ENCODE data around the gene DNM3. TPM values are rescaled to one million over a fixed set of nuclear protein-coding genes. Genes with fewer than 3 reads are reported as not detected.

The DNM3 gene
- total and polyA plus RNA-seq, 10 of the 15 experiments (the other 5 are each of a cell fraction or from before 2014, with no cell fraction given): 0.03 to 1.5 (median 0.08) TPM; not detected in 3

DNA sequence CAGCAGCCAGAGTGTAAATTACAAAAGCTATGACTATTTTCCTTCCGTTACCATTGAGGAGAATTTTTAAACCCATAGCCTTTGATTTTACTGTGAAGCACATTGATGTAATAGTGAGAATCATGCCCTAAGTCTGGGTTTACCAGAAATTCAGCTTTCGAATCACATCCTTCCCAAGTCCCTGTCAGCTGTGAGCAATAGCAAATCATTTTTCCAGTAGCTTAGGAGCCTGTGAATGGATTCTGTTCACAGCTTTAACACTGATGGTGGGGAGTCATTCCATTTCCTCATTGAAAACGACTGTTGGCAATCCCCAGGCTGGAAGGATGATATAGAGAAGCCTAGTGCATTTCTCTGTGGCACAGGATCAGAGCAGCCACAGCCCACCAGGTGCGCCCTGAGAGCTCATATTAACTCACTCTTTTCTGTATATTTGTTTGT is 497.0 kb downstream of the DNM3 start (continued):
- TF ChIP-seq WRNIP1 (IDR thresholded peaks at IDR 0.05; ENCODE audit: borderline replicate concordance, low read depth, low read length) (no peak), SREBF2 (IDR thresholded peaks at IDR 0.05; ENCODE audit: low read length) (no peak), CREM (IDR thresholded peaks at IDR 0.05; ENCODE audit: low read depth) (no peak), RB1 (IDR thresholded peaks at IDR 0.05; ENCODE audit: borderline replicate concordance) (no peak), SMAD5 (IDR thresholded peaks at IDR 0.05; ENCODE audit: low read depth) (no peak), MEF2A (IDR thresholded peaks at IDR 0.05; ENCODE audit: insufficient read depth, low read depth, low read length) (no peak), NRF1 (conservative IDR thresholded peaks at IDR 0.05; ENCODE audit: low read depth, low read length) (no peak), BRCA1 (IDR thresholded peaks at IDR 0.05; ENCODE audit: low read depth, low read length) (no peak), POLR2AphosphoS5 (IDR thresholded peaks at IDR 0.05; ENCODE audit: low read length) (0 out of 2 replicates have a peak, but pooled peaks have one; percentile 25), CHD4 (IDR thresholded peaks at IDR 0.05) (no peak), DPF2 (IDR thresholded peaks at IDR 0.05) (peak; percentile 82), KDM1A (IDR thresholded peaks at IDR 0.05; ENCODE audit: borderline replicate concordance) (no peak), RUNX3 (IDR thresholded peaks at IDR 0.05; ENCODE audit: low read length) (no peak; the same call in 1 of the 2 replicates), ZNF384 (IDR thresholded peaks at IDR 0.05; ENCODE audit: borderline replicate concordance, low read depth, low read length) (no peak), IKZF1 (conservative IDR thresholded peaks at IDR 0.05) (peak; percentile 91), CHD1 (IDR thresholded peaks at IDR 0.05; ENCODE audit: low read depth, low read length) (no peak), HDGF (IDR thresholded peaks at IDR 0.05) (no peak), E2F8 (IDR thresholded peaks at IDR 0.05; ENCODE audit: low read depth, partially characterized antibody) (no peak), POLR2AphosphoS2 (IDR thresholded peaks at IDR 0.05; ENCODE audit: low read depth, low read length) (no peak), IRF4 (IDR thresholded peaks at IDR 0.05; ENCODE audit: low read depth, low read length) (no peak), KLF5 (IDR thresholded peaks at IDR 0.05; ENCODE audit: partially characterized antibody) (no peak), RFX5 (IDR thresholded peaks at IDR 0.05; ENCODE audit: low read depth, low read length) (no peak), YY1 (IDR thresholded peaks at IDR 0.05; ENCODE audit: low read depth, low read length) (no peak; the same call in 1 of the 2 replicates), TBL1XR1 (IDR thresholded peaks at IDR 0.05; ENCODE audit: low read depth, low read length) (no peak)
- TF ChIP-seq, protein P1, sequence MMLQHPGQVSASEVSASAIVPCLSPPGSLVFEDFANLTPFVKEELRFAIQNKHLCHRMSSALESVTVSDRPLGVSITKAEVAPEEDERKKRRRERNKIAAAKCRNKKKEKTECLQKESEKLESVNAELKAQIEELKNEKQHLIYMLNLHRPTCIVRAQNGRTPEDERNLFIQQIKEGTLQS (IDR thresholded peaks at IDR 0.05; ENCODE audit: borderline replicate concordance, extremely low read depth, low read depth, low read length): no peak
- TF ChIP-seq, protein P2, sequence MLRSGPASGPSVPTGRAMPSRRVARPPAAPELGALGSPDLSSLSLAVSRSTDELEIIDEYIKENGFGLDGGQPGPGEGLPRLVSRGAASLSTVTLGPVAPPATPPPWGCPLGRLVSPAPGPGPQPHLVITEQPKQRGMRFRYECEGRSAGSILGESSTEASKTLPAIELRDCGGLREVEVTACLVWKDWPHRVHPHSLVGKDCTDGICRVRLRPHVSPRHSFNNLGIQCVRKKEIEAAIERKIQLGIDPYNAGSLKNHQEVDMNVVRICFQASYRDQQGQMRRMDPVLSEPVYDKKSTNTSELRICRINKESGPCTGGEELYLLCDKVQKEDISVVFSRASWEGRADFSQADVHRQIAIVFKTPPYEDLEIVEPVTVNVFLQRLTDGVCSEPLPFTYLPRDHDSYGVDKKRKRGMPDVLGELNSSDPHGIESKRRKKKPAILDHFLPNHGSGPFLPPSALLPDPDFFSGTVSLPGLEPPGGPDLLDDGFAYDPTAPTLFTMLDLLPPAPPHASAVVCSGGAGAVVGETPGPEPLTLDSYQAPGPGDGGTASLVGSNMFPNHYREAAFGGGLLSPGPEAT (IDR thresholded peaks at IDR 0.05; ENCODE audit: low read depth): 0 out of 2 replicates have a peak, but pooled peaks have one; percentile 52

All from GM12878 (cell line).